ENCODE results near the gene PLOD1.

Gene PLOD1

DNA sequence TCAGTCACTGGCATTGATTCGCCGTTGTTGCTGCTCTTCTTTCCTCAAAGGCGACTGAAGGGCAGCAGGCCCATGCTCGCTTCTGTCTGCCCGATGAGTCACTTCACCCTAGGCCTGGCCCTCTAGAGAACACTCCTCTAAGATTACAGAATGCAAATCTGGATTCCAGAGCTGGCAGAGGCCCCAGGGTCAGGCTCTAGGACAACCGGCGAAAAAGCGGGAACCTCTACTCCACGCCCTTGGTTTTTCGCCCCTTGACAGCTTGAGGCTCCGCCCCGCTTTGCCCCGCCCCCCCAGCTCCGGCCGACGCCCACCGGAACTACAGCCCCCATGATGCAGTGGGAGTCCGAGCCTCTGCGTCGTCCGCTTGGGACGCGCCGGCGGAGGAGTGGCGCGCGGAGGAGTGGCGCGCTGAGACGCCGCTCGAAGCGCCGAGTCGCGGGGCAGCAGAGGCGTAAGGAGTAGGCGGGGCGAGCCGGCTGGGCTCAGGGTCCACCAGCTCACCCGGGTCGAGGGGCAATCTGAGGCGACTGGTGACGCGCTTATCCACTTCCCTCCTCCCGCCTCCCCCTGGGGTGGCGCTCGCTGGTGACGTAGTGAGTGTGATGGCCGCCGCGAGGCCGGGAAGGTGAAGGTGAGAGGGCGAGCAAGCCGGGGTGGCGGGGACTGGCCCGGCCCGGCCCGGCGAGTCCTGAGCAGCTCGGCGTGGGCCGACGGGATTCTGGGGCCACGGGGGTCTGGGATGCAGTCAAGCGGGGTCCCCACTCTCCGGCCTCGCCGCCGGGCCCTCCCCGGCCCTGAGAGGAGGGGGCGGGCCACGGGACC, 45.5 kb downstream of the PLOD1 start, which contains the start of gene MFN2:
TSS of gene MFN2 (plus strand) at position 594 of the 825 bp plus-strand sequence. CDS start 8,725 bp downstream, outside the sequence.
- DNase-seq: peak; percentile 89

DNA sequence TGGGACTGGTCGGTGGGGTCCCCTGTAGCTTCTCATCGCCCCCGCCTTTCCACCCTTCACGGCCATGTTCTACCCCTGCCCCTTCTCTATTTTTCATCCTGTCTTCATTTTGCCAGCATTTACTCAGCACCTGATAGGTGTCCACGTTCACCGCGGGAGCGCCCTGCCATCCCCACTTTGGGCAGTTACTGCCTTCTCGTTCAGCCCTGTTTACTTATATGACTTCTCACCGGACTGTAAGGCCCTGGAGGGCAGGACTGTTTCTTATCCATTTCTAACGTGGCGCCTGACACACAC, 46.1 kb downstream of the PLOD1 start:
- no peak for DNase-seq

DNA sequence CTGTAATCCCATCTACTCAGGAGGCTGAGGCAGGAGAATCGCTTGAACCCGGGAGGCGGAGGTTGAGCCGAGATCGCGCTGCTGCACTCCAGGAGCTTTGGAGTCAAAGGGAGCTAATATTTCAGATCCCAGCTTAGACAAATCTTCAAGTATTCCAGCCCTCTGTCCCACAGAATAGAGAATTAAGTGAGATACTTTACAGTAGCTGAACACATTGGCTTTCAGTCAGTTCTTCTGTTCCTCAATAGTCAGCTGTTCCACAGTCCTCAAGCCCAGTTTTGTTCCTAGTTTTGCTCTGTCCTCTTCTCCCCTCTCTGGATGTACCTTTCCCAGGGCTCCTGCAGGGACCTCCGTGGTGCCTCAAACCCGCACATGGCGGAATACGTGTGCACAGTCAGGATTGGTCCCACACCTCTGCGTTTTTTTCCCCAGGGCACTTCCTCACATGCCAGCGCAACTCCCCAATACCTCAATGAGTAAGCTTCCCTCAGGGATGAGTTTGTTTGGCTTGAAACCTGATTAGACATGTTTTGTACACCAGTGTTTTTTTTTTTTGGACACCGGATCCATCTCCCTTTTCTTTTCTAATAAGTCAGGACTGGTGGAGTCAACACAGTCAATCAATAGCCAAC, 47.0 kb downstream of the PLOD1 start:
- no peak for DNase-seq

DNA sequence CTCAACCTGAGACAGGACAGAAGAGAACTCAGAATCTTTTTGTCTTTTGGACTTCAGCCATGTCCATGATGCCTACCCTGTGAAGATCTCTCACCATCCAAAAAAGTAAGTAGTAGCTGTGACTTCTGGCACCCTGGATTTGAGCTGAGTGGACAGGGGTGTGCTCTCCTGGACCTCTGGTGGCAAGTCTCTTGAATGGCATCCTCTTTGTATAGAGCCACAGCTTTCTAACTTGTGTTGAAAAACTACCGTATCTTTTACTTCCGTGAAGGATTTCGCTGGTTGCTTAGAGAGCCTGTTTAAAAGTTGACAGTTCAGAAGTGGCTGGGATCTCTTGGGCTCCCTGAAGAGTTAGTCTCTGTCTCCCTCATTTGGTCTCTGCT, 47.5 kb downstream of the PLOD1 start:
- DNase-seq: no peak

DNA sequence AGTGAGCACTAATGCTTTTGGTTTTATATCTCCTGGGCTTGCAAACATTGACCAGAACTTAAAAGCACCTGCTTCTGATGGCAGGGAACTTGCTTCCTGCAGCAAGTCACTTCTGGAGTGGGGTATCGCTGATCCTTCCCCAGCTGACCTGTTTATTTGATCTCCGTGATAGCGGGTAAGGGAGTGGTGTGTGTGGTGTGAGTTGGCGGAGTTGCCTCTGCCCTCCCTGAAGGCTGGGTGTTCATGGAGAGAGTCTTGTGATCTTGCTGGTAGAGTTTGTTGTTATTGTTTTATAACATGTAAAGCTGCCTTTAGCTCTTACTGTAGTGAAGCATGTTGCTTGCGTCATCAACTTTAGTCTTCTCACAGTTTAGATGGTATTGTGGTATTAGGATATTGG, 49.6 kb downstream of the PLOD1 start:
- no peak for DNase-seq

DNA sequence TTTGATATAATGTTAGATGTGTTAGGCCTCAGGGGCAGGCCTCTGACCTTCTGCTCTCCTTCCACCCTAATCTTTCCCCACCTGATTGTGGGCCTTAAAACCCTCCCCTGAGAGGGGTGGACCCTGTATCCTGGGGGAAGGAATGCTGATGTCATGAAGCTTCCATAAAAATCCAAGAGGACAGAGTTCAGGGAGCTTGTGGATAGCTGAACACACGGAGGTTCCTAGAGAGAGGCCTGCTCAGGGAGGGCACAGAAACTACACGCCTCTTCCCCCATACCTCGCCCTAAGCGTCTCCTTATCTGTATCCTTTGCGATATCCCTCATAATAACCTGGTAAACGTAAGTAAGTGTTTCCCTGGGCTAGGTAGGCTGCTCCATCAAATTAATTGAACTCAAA, 50.1 kb downstream of the PLOD1 start:
- DNase-seq: no peak

DNA sequence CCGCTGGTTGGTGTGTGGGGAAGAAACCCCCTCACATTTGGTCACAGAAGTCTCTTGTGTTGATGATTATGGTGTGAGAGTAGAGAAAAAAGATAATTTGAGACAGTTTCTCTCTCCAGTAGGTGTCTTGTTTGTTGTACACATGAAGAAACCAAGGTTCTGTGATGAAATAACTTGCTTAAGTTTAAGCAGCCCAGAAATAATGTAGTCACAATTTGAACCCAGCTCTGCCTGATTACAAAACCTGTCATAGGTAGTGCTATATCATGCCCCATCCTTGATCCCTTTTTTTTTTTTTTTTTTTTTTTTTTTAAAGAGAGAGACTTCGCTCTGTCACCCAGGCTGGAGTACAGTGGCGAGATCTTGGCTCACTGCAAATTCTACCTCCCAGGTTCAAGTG, 50.7 kb downstream of the PLOD1 start:
- no peak for DNase-seq

DNA sequence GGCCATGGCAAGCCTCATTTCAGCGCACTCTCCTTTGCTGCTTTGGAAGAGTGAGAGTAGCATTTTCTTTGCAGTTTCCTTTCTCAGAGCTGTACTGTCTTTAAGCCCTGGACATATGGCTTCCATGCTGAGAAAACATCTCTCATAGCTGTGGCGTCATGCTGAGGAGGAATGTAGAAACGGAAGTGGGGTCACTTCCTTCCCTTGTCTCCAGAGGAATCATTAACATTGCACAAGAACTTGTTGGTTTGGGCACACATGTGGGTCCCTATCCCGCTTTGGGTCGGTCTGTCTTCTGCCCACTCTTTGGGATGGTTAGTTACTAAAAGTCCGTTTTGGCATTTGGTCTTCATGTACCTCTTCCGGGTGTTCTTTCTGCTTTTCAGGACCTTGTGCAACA, 51.3 kb downstream of the PLOD1 start:
- DNase-seq: no peak

DNA sequence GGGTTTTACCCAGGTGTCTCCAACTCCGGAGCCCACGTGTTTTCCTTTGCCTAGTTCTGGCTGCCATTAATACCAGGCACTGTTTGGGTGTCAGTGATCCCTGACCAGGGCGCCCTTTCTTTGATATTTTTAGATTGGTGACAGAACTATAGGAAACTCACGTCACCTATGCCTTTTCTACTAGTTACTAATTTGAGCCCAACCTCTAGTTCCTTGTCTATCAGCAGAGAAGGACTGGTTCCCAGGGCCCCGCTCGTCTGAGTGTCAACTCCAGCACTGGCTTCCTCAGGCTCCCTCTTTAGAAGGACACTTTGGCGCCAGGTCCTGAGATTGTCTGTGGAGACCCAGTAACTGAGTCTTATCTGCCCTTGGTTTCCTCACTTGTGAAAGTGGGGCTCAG, 55.2 kb downstream of the PLOD1 start:
- DNase-seq: no peak

DNA sequence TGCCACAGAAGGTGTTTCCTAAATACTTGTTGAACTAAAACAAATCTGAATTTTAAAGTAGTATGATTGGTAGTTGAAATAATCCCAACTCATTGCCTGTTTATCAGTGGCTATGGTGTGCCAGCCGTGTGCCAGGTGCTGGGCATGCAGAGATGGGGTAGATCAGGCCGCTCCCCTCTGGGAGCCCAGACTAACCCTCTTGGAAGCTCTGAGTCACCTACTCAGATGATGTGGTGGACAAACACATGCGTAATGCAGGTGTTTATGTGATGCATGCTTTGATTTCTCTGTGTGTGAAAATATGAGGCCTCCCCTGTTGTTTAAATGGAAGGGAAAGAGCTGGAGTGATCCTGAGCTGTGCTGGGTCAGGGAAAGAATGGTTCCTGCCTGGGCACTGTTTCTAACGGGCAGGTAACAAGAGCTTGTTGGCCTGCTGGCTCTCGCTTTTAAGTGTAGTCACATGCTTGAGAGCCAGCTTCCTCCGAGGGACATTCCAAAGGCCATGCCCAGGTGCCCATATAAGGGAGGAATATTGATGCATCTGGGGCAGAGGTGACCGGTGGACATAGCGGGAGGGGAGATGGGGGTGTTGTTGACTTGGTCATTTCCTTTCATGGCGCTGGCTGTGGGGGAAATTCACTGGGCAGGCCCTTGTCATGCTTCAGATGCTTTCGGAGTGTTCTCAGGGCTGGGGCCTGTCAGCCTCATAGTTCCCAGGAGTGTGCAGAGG, 56.0 kb downstream of the PLOD1 start:
- no peak for DNase-seq

DNA sequence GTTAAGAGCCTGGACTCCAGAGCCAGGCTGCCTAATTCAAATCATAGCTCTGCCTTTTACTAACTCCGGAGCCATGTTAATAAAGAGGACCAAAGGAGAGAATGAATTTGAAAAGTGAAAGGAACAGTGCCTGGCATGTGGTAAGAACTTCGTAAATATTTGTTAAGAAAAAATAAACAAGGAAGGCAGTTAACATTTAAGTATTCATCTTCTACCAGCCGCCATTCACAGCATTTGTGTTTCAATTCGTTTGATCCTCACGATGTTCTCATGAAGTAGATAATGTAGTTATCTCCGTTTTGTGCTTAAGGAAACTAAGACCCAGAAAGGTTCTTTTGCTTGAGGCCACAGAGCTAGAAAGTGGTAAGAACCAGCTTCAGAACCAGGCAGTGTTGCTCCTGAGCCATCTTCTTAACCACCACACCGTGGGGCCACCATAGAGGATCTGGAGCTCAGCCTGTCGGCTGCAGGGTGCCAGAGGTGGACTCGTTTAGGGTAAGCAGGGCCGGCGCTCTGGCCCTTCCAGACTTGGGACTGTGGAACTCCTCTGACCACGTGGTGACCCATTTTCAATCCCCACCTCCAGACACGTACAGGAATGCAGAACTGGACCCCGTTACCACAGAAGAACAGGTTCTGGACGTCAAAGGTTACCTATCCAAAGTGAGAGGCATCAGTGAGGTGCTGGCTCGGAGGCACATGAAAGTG, 57.6 kb downstream of the PLOD1 start:
- no peak for DNase-seq

DNA sequence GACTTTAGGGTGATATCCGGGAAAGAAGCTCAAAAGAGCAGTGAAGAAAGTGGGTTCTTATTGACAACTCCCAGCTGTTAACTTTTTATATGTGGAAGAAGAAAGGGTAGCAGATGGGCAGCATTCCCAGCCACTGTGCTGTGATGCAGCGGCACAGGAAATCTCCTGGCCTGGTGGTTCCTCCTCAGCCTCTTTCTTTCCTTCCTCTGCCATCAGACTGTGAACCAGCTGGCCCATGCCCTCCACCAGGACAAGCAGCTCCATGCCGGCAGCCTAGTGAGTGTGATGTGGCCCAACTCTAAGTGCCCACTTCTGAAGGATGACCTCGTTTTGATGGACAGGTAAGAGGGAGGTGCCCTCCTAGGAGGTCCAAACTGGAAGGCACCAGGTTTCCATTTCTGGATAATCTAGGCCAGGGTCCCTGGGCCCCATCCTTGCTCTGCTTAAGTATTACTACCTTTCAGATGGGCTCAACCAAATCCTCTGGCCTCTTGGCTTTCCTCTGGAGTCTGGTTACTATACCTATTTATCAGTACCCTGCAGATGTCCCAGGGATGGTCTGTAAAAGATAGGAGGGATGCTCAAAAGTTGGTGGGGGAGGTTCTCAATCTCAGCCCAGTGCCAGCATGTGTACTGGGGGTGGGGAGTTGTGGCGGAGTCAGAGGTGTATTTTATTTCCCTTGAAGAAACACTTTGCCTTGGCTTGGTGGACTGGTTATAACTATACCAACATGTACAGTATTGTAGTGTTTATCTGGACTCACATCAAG, 62.7 kb downstream of the PLOD1 start:
- no peak for DNase-seq

DNA sequence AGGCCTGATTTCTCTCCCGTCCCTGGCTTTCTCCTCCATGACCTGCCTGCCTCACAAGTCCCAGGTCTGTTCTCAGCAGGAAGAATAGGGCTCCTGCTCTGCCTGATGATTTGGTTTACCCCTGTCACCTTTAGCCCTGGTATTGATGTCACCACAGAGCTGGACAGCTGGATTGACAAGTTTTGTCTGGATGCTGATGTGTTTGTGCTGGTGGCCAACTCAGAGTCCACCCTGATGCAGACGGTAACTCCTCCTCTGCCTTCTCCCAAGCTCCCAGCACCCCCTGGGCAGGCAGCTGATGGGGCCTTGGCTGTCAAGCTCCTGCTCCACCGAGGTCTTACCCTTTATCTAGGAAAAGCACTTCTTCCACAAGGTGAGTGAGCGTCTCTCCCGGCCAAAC, 64.1 kb downstream of the PLOD1 start:
- no peak for DNase-seq

DNA sequence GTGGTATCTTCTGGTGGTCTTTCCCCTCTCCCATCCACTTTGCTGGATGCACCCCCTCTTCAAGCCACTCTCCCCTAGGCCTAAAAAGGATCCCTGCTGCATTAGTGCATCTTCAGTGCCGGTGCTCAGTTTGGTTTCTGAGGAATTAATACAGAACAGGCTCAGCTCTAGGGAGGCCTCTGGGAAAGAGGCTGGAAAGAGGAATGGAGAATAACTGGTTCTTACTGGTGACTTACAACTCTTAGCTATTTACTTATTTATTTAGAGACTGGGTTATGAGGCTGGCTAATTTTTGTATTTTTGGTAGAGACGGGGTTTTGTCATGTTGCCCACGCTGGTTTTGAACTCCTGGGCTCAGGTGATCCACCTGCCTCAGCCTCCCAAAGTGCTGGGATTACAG, 64.7 kb downstream of the PLOD1 start:
- no peak for DNase-seq

DNA sequence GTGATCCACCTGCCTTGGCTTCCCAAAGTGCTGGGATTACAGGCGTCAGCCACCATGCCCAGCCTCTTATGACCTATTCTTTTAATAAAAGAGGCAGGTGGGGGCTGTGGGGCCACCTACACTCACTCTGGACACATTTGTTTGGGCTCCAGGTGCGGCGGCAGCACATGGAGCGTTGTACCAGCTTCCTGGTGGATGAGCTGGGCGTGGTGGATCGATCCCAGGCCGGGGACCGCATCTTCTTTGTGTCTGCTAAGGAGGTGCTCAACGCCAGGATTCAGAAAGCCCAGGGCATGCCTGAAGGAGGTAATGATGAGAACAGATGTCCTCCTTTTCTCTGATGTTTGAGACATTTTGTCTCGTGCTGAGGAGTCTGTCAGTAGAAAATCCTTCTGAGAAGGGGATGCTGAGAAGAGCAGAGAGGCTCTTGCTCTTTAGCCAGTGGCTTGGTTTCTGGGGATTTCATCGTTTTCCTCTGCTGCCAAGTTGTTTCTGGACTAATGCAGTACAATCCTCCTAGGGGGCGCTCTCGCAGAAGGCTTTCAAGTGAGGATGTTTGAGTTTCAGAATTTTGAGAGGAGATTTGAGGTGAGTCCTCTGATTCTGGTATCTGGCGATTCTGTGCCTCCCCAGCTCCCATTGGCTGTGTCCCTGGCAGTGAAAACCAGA, 66.9 kb downstream of the PLOD1 start:
- DNase-seq: no peak

DNA sequence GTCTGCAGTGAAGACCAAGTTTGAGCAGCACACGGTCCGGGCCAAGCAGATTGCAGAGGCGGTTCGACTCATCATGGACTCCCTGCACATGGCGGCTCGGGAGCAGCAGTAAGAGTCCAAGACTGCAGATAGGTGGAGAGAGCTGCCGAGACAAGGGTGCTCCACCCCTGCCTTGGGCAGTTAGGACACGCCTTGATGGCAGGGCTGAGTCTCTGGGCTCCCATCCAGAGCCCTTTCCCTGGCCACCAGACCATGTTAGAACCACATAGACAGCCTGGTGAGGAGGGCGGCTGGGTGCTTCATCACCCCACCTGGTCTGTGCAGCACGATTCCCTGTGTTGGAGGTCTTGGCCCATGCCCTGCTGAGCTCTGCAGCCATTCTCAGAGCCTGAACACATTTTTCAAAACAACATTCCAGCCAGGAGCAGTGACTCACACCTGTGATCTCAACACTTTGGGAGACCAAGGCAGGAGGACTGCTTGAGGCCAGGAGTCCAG, 67.5 kb downstream of the PLOD1 start:
- no peak for DNase-seq

DNA sequence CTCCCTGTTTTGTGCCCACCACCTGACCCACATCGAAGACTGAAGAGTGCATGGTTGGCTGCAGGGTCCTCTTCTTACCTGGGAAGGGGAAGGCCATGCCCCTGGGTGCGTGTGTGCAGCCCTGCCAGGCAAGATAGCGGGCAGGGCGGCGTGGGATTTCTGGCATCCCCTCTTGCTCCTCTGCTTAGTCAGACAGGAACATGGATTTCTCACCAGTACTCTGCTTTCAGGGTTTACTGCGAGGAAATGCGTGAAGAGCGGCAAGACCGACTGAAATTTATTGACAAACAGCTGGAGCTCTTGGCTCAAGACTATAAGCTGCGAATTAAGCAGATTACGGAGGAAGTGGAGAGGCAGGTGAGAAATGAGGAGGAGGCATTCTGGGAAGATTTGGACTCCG, 69.2 kb downstream of the PLOD1 start:
- no peak for DNase-seq

DNA sequence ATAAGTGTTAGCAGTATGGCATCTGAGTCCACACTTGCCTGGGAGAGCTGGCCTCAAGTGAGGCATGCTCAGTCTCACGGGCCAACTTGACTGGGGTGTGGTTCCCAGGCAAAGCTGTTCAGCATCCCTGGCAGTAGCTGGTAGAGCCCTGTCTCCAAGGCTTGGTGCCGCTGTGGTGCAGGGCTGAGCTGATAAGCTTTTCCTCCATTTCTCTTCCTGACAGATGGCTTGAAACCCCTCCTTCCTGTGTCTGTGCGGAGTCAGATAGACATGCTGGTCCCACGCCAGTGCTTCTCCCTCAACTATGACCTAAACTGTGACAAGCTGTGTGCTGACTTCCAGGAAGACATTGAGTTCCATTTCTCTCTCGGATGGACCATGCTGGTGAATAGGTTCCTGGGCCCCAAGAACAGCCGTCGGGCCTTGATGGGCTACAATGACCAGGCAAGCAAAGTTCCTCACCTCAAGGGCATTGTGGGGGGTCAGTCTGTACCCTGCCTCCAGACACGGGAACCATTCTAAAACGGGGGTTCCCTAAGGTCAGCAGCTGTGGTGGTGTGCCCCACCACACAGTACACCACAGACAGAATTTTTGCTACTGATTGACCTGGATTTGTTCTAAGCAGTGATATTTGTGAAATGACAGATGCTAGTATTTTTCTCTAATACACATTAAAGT, 71.1 kb downstream of the PLOD1 start:
- no peak for DNase-seq

DNA sequence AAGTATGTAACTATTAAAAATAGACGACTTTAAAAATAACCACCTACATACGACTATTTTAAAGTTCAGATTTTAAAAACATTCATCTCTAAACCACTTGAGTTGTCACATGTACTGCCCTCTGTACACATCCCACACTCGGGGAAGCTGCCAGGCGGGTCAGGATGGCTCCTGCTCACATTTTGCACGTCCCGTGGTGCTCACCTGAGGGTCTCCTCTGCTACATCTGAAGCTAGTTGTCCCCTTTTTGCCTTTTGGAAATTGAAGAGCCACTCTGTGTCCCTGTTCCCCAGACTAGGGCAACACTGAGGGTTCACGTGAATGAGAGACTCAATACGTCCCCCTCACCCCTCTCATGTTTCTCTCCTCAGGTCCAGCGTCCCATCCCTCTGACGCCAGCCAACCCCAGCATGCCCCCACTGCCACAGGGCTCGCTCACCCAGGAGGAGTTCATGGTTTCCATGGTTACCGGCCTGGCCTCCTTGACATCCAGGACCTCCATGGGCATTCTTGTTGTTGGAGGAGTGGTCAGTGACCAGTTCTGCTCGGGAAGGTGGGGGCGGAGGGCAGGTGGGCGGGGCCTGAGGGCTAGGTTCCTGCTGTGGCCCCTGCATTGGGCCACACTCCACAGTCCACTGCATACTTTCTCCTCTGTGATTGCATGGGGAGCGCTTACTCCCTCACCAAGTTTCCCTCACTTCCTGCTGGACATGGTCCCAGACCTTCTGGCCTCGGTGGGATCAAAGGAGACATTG, 71.8 kb downstream of the PLOD1 start:
- no peak for DNase-seq

DNA sequence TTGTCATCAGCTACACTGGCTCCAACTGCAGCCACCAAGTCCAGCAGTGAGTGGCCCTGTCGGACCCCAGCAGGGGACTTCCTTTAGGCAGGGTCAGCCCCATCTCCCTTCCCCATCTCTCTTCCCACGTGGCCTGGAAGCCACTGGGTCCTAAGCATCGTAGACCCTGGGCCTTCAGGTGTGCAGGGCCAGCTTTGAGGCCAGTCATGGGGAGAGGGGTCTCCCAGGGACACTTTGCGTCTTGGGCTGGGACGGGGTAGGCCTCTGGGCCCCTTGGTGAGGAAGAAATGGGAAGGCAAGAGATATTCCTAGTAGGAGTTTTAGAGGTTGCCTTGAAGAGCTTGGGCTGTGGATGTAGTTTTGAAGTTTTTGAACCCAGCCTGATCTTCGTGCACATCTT, 72.7 kb downstream of the PLOD1 start:
- DNase-seq: no peak

Measured in effector CD4-positive, alpha-beta T cell (primary cell).